HL-60 (cell line): ENCODE data around the gene USB1.

Experiments
- CTCF ChIP-seq: IDR thresholded peaks from one replicate; pipeline ENCODE4 v1.5.1; 2011; ENCODE audit warnings: low read length, control low read depth, inconsistent platforms; ENCODE audit not compliant: insufficient read depth
- GABPA ChIP-seq: IDR thresholded peaks from 2 replicates; pipeline ENCODE4 v1.6.1; 2012; ENCODE audit warnings: low read depth
- POLR2AphosphoS5 ChIP-seq: IDR thresholded peaks from 2 replicates; pipeline ENCODE4 v1.6.1; 2012; ENCODE audit warnings: low read depth
- REST ChIP-seq: IDR thresholded peaks from 2 replicates; pipeline ENCODE4 v1.6.1; 2012; ENCODE audit warnings: low read depth; ENCODE audit not compliant: insufficient replicate concordance
- SPI1 ChIP-seq: IDR thresholded peaks from 2 replicates; pipeline ENCODE4 v1.6.1; 2012; ENCODE audit warnings: low read depth, mild to moderate bottlenecking, borderline replicate concordance

GRCh38 chr16:57959804-57960203, 41.4 kb upstream of the USB1 start:
- no peak for TF ChIP-seq POLR2AphosphoS5
- no peak for TF ChIP-seq CTCF
- no peak for TF ChIP-seq REST
- no peak for TF ChIP-seq SPI1
- no peak for TF ChIP-seq GABPA
